Lower leg skin (tissue), 4 donors: ENCODE results near the gene SMAGP. TPM values are rescaled to one million over a fixed set of nuclear protein-coding genes. Genes with fewer than 3 reads are reported as not detected.
"Not testable (repeated sequence)": the region's sequence is repeated elsewhere in the genome, so short reads cannot be mapped to it uniquely, and the experiment has no call there.

Experiments
- DNase-seq, 2 donors: peaks; one replicate each; pipeline ENCODE4 v3.0.0-alpha.2; 2019; ENCODE audit warnings: low spot score in 2 of 2
- H3K4me3 ChIP-seq: fragments of 200-600 bp; sonication (generic); 2 replicates; pipeline ENCODE4 v1.5.1; 2017; ENCODE audit warnings: mild to moderate bottlenecking, low read depth; ENCODE audit not compliant: poor library complexity, severe bottlenecking
- CTCF ChIP-seq, 3 donors: fragments of 450-650 bp; IDR thresholded peaks; one replicate each; pipeline ENCODE4 v1.5.1; 2016; ENCODE audit warnings: antibody characterized with exemption in 3 of 3, mild to moderate bottlenecking in 3 of 3, moderate library complexity in 2 of 3
- POLR2A ChIP-seq, 2 donors: fragments of 450-650 bp; IDR thresholded peaks; one replicate each; pipeline ENCODE4 v1.6.1; 2016 to 2017; ENCODE audit warnings: antibody characterized with exemption in 2 of 2, mild to moderate bottlenecking in 1 of 2, moderate library complexity in 1 of 2
- WGBS, 2 donors: methylation state at CpG; one replicate each; pipeline ENCODE4 v1.1.5; 2018; 5-methylcytosine and 5-hydroxymethylcytosine counted together
- intact Hi-C: fragments of 100-400 bp; cut with DNase I; formaldehyde crosslinking; loops from one replicate; pipeline ENCODE4 v1.15.0; 2023; ENCODE audit warnings: low total_unique reads
- total RNA-seq, 4 donors: library from RNA; depleted of rRNA; stranded (reverse); fragments of >200 nt; gene quantifications; one replicate each; pipeline ENCODE4 v1.1.0, GENCODE V29; 2016

Gene SMAGP
- total RNA-seq, 4 donors from 2014 or later: 30.0 to 57.2 (median 44.9) TPM

- intact Hi-C loops: no loop called here
- no peak for DNase-seq
- H3K4me3 ChIP-seq: no peak overlapping the region
- no peak for TF ChIP-seq POLR2A (IDR thresholded peaks at IDR 0.05)
- no peak for TF ChIP-seq CTCF (IDR thresholded peaks at IDR 0.05)
- WGBS, 2 donors: 59 to 70% methylated on average over 5 of the region's 5 CpGs
These were observed 5.9 kb downstream of the SMAGP start for GRCh38 chr12:51264297-51264696.

- no peak overlapping the region for H3K4me3 ChIP-seq
- TF ChIP-seq POLR2A (IDR thresholded peaks at IDR 0.05) (no peak), CTCF (IDR thresholded peaks at IDR 0.05) (no peak)
- DNase-seq: no peak
- 93 to 95% methylated on average over 3 of the region's 3 CpGs for WGBS, 2 donors
- intact Hi-C loops: no loop called here
These were observed 6.9 kb downstream of the SMAGP start for GRCh38 chr12:51263341-51263740.

GRCh38 chr12:51262758-51263177 lies 7.4 kb downstream of the SMAGP start:
- 13 to 50% methylated on average over 7 of the region's 7 CpGs for WGBS, 2 donors
- no peak for DNase-seq
- no peak overlapping the region for H3K4me3 ChIP-seq
- intact Hi-C loops: no loop called here
- TF ChIP-seq POLR2A (IDR thresholded peaks at IDR 0.05) (no peak), CTCF (IDR thresholded peaks at IDR 0.05) (no peak)

DNA sequence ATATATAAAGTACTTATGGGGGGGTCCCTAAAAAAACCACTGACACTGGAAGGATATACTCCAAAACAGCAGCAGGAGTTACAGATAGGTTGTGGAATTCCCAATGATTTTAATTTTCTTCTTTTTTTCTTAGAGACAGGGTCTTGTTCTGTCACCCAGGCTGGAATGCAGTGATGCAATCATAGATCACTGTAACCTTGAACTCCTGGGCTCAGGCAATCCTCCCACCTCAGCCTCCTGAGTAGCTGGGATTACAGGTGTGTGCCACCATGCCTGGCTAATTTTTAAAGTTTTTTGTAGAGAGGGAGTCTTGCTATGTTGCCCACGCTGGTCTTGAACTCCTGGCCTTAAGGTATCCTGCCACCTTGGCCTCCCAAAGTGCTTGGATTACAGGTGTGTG lies 10.6 kb downstream of the SMAGP start:
- WGBS, 2 donors: 96 to 100% methylated on average over 1 of the region's 1 CpG
- intact Hi-C loops, DNase-seq, H3K4me3 ChIP-seq: not testable (repeated sequence)

DNA sequence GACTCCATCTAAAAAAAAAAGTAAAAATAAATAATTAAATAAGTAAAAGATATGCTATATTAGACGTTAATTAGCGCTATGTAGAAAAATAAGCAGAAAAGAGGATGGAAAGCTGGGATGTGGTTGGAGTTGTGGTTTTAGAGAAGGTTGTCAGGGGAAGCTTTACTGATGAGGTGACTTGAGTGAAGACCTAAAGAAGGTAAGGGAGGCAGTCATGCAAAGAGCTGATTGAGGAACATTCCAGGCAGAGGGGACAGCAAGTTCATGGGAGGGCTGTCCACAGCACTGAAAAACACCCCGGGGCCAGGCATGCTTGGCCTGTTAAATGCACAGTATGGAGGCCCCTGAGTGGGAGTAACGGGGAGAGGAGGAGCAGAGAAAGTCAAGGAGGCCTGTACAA lies 15.7 kb downstream of the SMAGP start:
- H3K4me3 ChIP-seq: no peak overlapping the region
- TF ChIP-seq CTCF (IDR thresholded peaks at IDR 0.05) (no peak), POLR2A (IDR thresholded peaks at IDR 0.05) (no peak)
- 83 to 87% methylated on average over 4 of the region's 4 CpGs for WGBS, 2 donors
- intact Hi-C loops: no loop called here
- DNase-seq: no peak

DNA sequence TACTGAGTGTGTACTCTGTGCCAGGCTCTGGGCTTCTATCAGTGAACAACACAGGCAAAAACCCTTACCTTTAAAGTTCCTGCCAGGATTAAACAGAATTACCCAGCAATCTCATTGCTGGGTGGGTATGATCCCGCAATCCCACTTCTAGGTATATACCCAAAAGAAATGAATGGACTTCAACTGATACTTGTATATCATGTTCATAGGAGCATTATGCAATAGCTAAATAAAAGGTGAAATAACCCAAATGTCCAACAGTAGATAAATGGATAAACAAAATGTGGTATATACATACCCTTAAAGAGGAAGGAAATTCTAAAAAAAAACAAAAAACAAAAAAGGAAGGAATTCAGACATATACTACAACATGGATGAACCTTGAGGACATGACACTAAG lies 16.9 kb downstream of the SMAGP start:
- WGBS, 2 donors: 100% methylated on average over 1 of the region's 1 CpG
- no peak for TF ChIP-seq POLR2A (IDR thresholded peaks at IDR 0.05)
- TF ChIP-seq CTCF (IDR thresholded peaks at IDR 0.05): no peak
- no peak overlapping the region for H3K4me3 ChIP-seq
- intact Hi-C loops: no loop called here
- DNase-seq: no peak
